Endothelial cell of umbilical vein (primary cell): Measurements from ENCODE around the gene DNAI1. TPM values are rescaled to one million over a fixed set of nuclear protein-coding genes. Genes with fewer than 3 reads are reported as not detected.

ENCODE experiments used
- BruUV-seq: library from RNA; stranded (reverse); fragments of 400-500 nt; replicated peaks from 2 replicates; lab custom pipeline; 2021; lab: Mats Ljungman, UMichigan
- CTCF ChIA-PET: fragments of 300-600, 350-600 bp; sonication (Branson Sonifier 250); formaldehyde crosslinking; loops from one replicate; lab custom pipeline; 2021; ENCODE audit warnings: antibody characterized with exemption, inconsistent platforms; lab: Charles Lee
- POLR2A ChIA-PET: fragments of 300-600, 350-600 bp; sonication (Branson Sonifier 250); formaldehyde crosslinking; loops from one replicate; lab custom pipeline; 2021; ENCODE audit warnings: antibody characterized with exemption, inconsistent platforms; lab: Charles Lee
- DNase-seq: peaks from one replicate; pipeline ENCODE4 v3.0.0-alpha.2; 2011; ENCODE audit warnings: low read depth, low spot score
- FAIRE-seq: peaks from 2 replicates; lab custom pipeline; 2011; peaks lifted over from hg19 to GRCh38; lab: Jason Lieb, UNC
- H2AFZ ChIP-seq: 2 replicates; pipeline ENCODE4 v1.6.0; 2012; ENCODE audit warnings: low read depth, low read length, control low read depth, inconsistent platforms
- H3K27ac ChIP-seq: 2 replicates; pipeline ENCODE4 v1.5.1; 2011; ENCODE audit warnings: low read depth, mild to moderate bottlenecking, control low read depth, low read length, moderate library complexity; ENCODE audit not compliant: insufficient read depth
- H3K27me3 ChIP-seq, 2 experiments: 2 replicates each; pipeline versions ENCODE4 v1.6.0 to v1.6.1; 2011; ENCODE audit warnings: low read length in 2 of 2, mixed read lengths in 1 of 2; ENCODE audit not compliant: control insufficient read depth in 2 of 2, insufficient read depth in 2 of 2
- H3K36me3 ChIP-seq, 2 experiments: 2 replicates in 1 of 2; 3 replicates in 1 of 2; pipeline ENCODE4 v1.5.1; 2011; ENCODE audit warnings: low read length in 2 of 2, mild to moderate bottlenecking in 1 of 2, moderate library complexity in 1 of 2; ENCODE audit not compliant: control insufficient read depth in 2 of 2, insufficient read depth in 2 of 2; ENCODE audit errors: extremely low read depth in 1 of 2
- H3K4me1 ChIP-seq: 3 replicates; pipeline ENCODE4 v1.5.1; 2011; ENCODE audit warnings: mild to moderate bottlenecking, low read length; ENCODE audit not compliant: control insufficient read depth, insufficient read depth; ENCODE audit errors: extremely low read depth
- H3K4me2 ChIP-seq: 2 replicates; pipeline ENCODE4 v1.6.1; 2011; ENCODE audit warnings: low read length, control low read depth, mixed read lengths; ENCODE audit not compliant: insufficient read depth
- H3K4me3 ChIP-seq, 3 experiments: fragments of 200-600 bp in 1 of 3; sonication (generic), shearing (Covaris generic) in 1 of 3; replicated peaks in 1 of 3; 2 replicates each; pipeline ENCODE4 v1.5.1; 2011 to 2016; ENCODE audit warnings: control low read depth in 3 of 3, low read length in 3 of 3, mild to moderate bottlenecking in 2 of 3, inconsistent platforms in 1 of 3, low read depth in 1 of 3, moderate library complexity in 1 of 3; ENCODE audit not compliant: insufficient read depth in 1 of 3
- H3K79me2 ChIP-seq: 2 replicates; pipeline ENCODE4 v1.6.0; 2012; ENCODE audit warnings: low read length, inconsistent platforms; ENCODE audit not compliant: control insufficient read depth, insufficient read depth
- H3K9ac ChIP-seq: replicated peaks from 2 replicates; pipeline ENCODE3; 2011; ENCODE audit warnings: low read length, control low read depth; ENCODE audit not compliant: insufficient read depth; ENCODE audit errors: extremely low read depth
- H3K9me1 ChIP-seq: replicated peaks from 3 replicates; pipeline ENCODE4 v1.6.0; 2011; ENCODE audit warnings: mild to moderate bottlenecking, low read length; ENCODE audit not compliant: control insufficient read depth, insufficient read depth; ENCODE audit errors: extremely low read depth
- H3K9me3 ChIP-seq: replicated peaks from 2 replicates; pipeline ENCODE4 v1.5.1; 2012; ENCODE audit warnings: low read length, inconsistent platforms; ENCODE audit not compliant: control insufficient read depth, insufficient read depth
- H4K20me1 ChIP-seq: replicated peaks from 2 replicates; pipeline ENCODE3; 2011; ENCODE audit warnings: mild to moderate bottlenecking, low read length; ENCODE audit not compliant: control insufficient read depth, insufficient read depth; ENCODE audit errors: extremely low read depth
- CTCF ChIP-seq, 2 donors: IDR thresholded peaks; 1 replicate in 1 of 2; 2 replicates in 1 of 2; pipeline ENCODE4 v1.5.1; 2011; ENCODE audit warnings: low read length in 2 of 2, mild to moderate bottlenecking in 2 of 2, moderate library complexity in 2 of 2, control low read depth in 1 of 2, inconsistent platforms in 1 of 2, low read depth in 1 of 2; ENCODE audit not compliant: insufficient read depth in 1 of 2; ENCODE audit errors: extremely low read depth in 1 of 2
- EZH2 ChIP-seq: IDR thresholded peaks from 2 replicates; pipeline ENCODE4 v1.6.1; 2012; ENCODE audit warnings: borderline replicate concordance, low read depth, mild to moderate bottlenecking, moderate library complexity, low read length, inconsistent platforms; ENCODE audit not compliant: severe bottlenecking
- FOS ChIP-seq: IDR thresholded peaks from 2 replicates; pipeline ENCODE4 v1.6.1; 2011; ENCODE audit warnings: mild to moderate bottlenecking, low read length, moderate library complexity, borderline replicate concordance; ENCODE audit not compliant: insufficient read depth
- GATA2 ChIP-seq: IDR thresholded peaks from 2 replicates; pipeline ENCODE4 v1.7.0; 2011; ENCODE audit warnings: low read depth, mild to moderate bottlenecking, moderate library complexity, mixed read lengths, low read length; ENCODE audit not compliant: insufficient read length, insufficient read depth
- JUN ChIP-seq: IDR thresholded peaks from 2 replicates; pipeline ENCODE4 v1.6.1; 2011; ENCODE audit warnings: borderline replicate concordance, low read depth; ENCODE audit not compliant: insufficient read length, insufficient read depth
- MAX ChIP-seq: IDR thresholded peaks from 2 replicates; pipeline ENCODE4 v1.6.1; 2011; ENCODE audit not compliant: insufficient read depth, insufficient read length
- MYC ChIP-seq: IDR thresholded peaks from one replicate; pipeline ENCODE4 v1.6.1; 2011; ENCODE audit warnings: mild to moderate bottlenecking, low read depth, low read length
- POLR2A ChIP-seq: IDR thresholded peaks from 2 replicates; pipeline ENCODE4 v1.6.1; 2012; ENCODE audit warnings: low read depth, mild to moderate bottlenecking, control low read depth, low read length
- POLR2AphosphoS5 ChIP-seq: IDR thresholded peaks from 2 replicates; pipeline ENCODE4 v1.6.1; 2012; ENCODE audit warnings: low read depth, mild to moderate bottlenecking, control low read depth, low read length, moderate library complexity; ENCODE audit not compliant: insufficient read depth
- dilution Hi-C: fragments of 300-500 bp; cut with MboI; formaldehyde crosslinking; loops from one replicate; pipeline ENCODE4 v1.15.0; 2019; ENCODE audit warnings: low sequenced_read_pairs; ENCODE audit not compliant: extremely low pct_ligation_motif_present
- intact Hi-C: fragments of 100-400 bp; cut with micrococcal nuclease; formaldehyde crosslinking; loops from one replicate; pipeline ENCODE4 v1.10.0; 2022
- polyA plus RNA-seq, 4 experiments: library from polyadenylated mRNA; depleted of rRNA in 3 of 4; stranded (reverse) in 3 of 4; unstranded in 1 of 4; fragments of >200 nt; gene quantifications; 2 replicates each; pipeline versions ENCODE4 v1.2.1 to v1.2.3, GENCODE V29; 2011 to 2012; ENCODE audit warnings: missing spikeins in 1 of 4
- total RNA-seq: library from RNA; stranded (reverse); gene quantifications from 2 replicates; pipeline ENCODE4 v1.2.3, GENCODE V29; 2021

The DNAI1 gene
- total and polyA plus RNA-seq, 2 donors (not counting 3 experiments of a cell fraction or from before 2014, with no cell fraction given): not detected

GRCh38 chr9:34465468-34465867 lies 6.9 kb downstream of the DNAI1 start:
- no peak for FAIRE-seq
- no peaks in the 10 kb centered on the region for H3K9me1 ChIP-seq
- no peak overlapping the region for H3K9ac ChIP-seq
- dilution Hi-C loops: no loop called here
- ChIA-PET CTCF (interaction anchor here (1.4 kb wide), 1 partner anchor 61 kb away, joined by 3 read pairs; no protein-coding TSS in a partner anchor), POLR2A (no interaction called here)
- BruUV-seq: no TSS peak
- no peak overlapping the region for H3K4me3 ChIP-seq
- H3K36me3 ChIP-seq: no peaks in the 10 kb centered on the region
- H4K20me1 ChIP-seq: no peaks in the 10 kb centered on the region
- no peak for DNase-seq
- H3K79me2 ChIP-seq: no peaks in the 10 kb centered on the region
- H3K9me3 ChIP-seq: no peaks in the 10 kb centered on the region
- intact Hi-C loops: no loop called here
- H3K4me1 ChIP-seq: no peaks in the 10 kb centered on the region
- no peak overlapping the region for H3K27ac ChIP-seq
- H3K4me2 ChIP-seq: no peak overlapping the region
- H3K27me3 ChIP-seq: peaks cover 17 to 39% of the 10 kb centered on the region in 2 experiments
- TF ChIP-seq EZH2 (no peak), GATA2 (no peak), POLR2A (no peak), CTCF (IDR thresholded peaks at IDR 0.05; ENCODE audit: extremely low read depth in 1 of 2, insufficient read depth in 1 of 2, low read depth in 1 of 2, low read length in 2 of 2) (no peak), JUN (no peak), MYC (no peak), FOS (no peak), POLR2AphosphoS5 (no peak), MAX (no peak)
- H2AFZ ChIP-seq: no peak overlapping the region
